PFSK-1 (cell line): ENCODE results near the gene ZNF43.

Source experiments
- FOXP2 ChIP-seq: optimal IDR thresholded peaks from 2 replicates; pipeline ENCODE3; 2011; ENCODE audit warnings: borderline replicate concordance, control low read depth, inconsistent platforms; ENCODE audit not compliant: insufficient read depth; ENCODE audit errors: extremely low read length, extremely low read depth
- POLR2AphosphoS5 ChIP-seq: IDR thresholded peaks from 2 replicates; pipeline ENCODE4 v1.6.1; 2012; ENCODE audit warnings: low read depth, mild to moderate bottlenecking, control low read depth, low read length, moderate library complexity
- REST ChIP-seq, 2 experiments: IDR thresholded peaks; 2 replicates each; pipeline versions ENCODE4 v1.6.1 to v1.8.0; 2011 to 2012; ENCODE audit warnings: low read depth in 2 of 2, low read length in 2 of 2, control low read depth in 1 of 2, inconsistent platforms in 1 of 2, mild to moderate bottlenecking in 1 of 2, moderate library complexity in 1 of 2; ENCODE audit not compliant: insufficient read depth in 1 of 2

GRCh38 chr19:21856773-21857514 lies 21.0 kb upstream of the ZNF43 start:
- TF ChIP-seq FOXP2 (no peak), POLR2AphosphoS5 (no peak), REST (IDR thresholded peaks at IDR 0.05; ENCODE audit: insufficient read depth in 1 of 2, low read depth in 2 of 2, low read length in 2 of 2) (no peak)
